Measurements from ENCODE around the gene KLF7. TPM values are rescaled to one million over a fixed set of nuclear protein-coding genes. Genes with fewer than 3 reads are reported as not detected.

Gene KLF7
- total RNA-seq, 1 experiment from 2014 or later: 17.1 TPM

DNA sequence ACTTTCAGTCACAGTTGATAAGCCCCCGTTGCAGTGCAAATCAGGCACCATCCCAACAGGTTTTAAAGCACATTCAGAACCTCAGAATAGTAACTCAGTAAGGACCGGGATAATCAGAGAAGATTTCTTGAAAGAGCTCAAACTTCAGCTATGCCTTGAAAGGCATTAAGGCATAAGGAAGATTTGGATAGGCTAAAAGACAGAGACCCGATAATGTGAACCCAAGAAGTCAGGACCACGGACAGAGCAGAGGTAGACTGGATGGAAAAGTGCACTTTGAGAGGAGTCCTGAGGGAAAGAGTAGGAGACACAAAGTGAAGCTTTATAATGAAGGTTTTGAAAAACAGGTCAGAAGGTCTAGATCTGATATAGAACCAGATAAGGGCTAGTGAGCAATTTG, 36.9 kb upstream of the KLF7 start:
- TF ChIP-seq TCF7L2 (IDR thresholded peaks at IDR 0.05; ENCODE audit: low read depth, low read length): no peak
- TF ChIP-seq, protein P1, sequence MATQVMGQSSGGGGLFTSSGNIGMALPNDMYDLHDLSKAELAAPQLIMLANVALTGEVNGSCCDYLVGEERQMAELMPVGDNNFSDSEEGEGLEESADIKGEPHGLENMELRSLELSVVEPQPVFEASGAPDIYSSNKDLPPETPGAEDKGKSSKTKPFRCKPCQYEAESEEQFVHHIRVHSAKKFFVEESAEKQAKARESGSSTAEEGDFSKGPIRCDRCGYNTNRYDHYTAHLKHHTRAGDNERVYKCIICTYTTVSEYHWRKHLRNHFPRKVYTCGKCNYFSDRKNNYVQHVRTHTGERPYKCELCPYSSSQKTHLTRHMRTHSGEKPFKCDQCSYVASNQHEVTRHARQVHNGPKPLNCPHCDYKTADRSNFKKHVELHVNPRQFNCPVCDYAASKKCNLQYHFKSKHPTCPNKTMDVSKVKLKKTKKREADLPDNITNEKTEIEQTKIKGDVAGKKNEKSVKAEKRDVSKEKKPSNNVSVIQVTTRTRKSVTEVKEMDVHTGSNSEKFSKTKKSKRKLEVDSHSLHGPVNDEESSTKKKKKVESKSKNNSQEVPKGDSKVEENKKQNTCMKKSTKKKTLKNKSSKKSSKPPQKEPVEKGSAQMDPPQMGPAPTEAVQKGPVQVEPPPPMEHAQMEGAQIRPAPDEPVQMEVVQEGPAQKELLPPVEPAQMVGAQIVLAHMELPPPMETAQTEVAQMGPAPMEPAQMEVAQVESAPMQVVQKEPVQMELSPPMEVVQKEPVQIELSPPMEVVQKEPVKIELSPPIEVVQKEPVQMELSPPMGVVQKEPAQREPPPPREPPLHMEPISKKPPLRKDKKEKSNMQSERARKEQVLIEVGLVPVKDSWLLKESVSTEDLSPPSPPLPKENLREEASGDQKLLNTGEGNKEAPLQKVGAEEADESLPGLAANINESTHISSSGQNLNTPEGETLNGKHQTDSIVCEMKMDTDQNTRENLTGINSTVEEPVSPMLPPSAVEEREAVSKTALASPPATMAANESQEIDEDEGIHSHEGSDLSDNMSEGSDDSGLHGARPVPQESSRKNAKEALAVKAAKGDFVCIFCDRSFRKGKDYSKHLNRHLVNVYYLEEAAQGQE (IDR thresholded peaks at IDR 0.05; ENCODE audit: insufficient read depth in 1 of 2, low read depth in 2 of 2, low read length in 1 of 2): peak; percentile 85 to 88
- H3K4me3 ChIP-seq (ENCODE audit: low read depth in 2 of 2, low read length in 2 of 2): no peak overlapping the region
- no peaks in the 10 kb centered on the region for H3K9me3 ChIP-seq (ENCODE audit: control insufficient read depth, insufficient read depth, low read depth, low read length)
- in situ Hi-C loops (cut with HindIII; ENCODE audit: low pct_unique_long_range_greater_than_20kb, low sequenced_read_pairs): no loop called here
- no peak for ATAC-seq
- ChIA-PET POLR2A (no interaction called here), CTCF (no interaction called here)
- H3K4me1 ChIP-seq (ENCODE audit: control insufficient read depth, insufficient read depth, low read length): no peaks in the 10 kb centered on the region
- no peaks in the 10 kb centered on the region for H3K27me3 ChIP-seq (ENCODE audit: control insufficient read depth, insufficient read depth, low read length)
- H3K36me3 ChIP-seq (ENCODE audit: control insufficient read depth, insufficient read depth, low read length): no peaks in the 10 kb centered on the region
- no TSS peak for BruUV-seq (replicated peaks)
- intact Hi-C loops (cut with micrococcal nuclease; ENCODE audit: unreplicated experiment): no loop called here
- H3K27ac ChIP-seq (ENCODE audit: low read length): no peak overlapping the region
- no peak for DNase-seq (ENCODE audit: low read depth, low spot score)

DNA sequence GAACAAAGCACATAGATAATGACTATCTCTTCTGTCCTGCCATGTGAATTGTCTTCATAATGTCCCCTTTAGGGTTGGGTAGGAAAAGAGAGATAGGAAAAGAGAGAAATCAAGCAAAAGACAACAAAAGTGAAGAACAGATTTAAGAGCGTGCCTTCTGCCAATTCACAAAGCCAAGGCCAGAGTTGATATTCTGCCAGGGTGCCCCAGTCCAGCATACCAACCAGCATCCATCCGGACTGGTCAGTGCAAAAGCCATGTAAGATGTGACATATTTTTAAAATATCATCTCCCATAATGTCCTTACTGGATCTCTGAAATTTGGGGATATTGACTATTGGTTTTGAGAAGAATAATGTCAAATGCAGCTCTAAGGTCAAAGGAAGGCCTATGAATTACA, 35.7 kb upstream of the KLF7 start:
- DNase-seq (ENCODE audit: low read depth, low spot score) (no peak), ATAC-seq (no peak)
- no peaks in the 10 kb centered on the region for H3K27me3 ChIP-seq (ENCODE audit: control insufficient read depth, insufficient read depth, low read length)
- ChIA-PET POLR2A (no interaction called here), CTCF (no interaction called here)
- in situ Hi-C loops (cut with HindIII; ENCODE audit: low pct_unique_long_range_greater_than_20kb, low sequenced_read_pairs) (no loop called here), intact Hi-C loops (cut with micrococcal nuclease; ENCODE audit: unreplicated experiment) (no loop called here)
- no peak overlapping the region for H3K27ac ChIP-seq (ENCODE audit: low read length)
- TF ChIP-seq TCF7L2 (IDR thresholded peaks at IDR 0.05; ENCODE audit: low read depth, low read length) (no peak), POLR2AphosphoS5 (IDR thresholded peaks at IDR 0.05; ENCODE audit: low read depth, low read length) (no peak), SIN3A (IDR thresholded peaks at IDR 0.05; ENCODE audit: borderline replicate concordance, insufficient read depth, low read depth, low read length) (no peak)
- TF ChIP-seq, protein P1 (IDR thresholded peaks at IDR 0.05; ENCODE audit: insufficient read depth in 1 of 2, low read depth in 2 of 2, low read length in 1 of 2): no peak
- TF ChIP-seq, protein P2, sequence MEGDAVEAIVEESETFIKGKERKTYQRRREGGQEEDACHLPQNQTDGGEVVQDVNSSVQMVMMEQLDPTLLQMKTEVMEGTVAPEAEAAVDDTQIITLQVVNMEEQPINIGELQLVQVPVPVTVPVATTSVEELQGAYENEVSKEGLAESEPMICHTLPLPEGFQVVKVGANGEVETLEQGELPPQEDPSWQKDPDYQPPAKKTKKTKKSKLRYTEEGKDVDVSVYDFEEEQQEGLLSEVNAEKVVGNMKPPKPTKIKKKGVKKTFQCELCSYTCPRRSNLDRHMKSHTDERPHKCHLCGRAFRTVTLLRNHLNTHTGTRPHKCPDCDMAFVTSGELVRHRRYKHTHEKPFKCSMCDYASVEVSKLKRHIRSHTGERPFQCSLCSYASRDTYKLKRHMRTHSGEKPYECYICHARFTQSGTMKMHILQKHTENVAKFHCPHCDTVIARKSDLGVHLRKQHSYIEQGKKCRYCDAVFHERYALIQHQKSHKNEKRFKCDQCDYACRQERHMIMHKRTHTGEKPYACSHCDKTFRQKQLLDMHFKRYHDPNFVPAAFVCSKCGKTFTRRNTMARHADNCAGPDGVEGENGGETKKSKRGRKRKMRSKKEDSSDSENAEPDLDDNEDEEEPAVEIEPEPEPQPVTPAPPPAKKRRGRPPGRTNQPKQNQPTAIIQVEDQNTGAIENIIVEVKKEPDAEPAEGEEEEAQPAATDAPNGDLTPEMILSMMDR (IDR thresholded peaks at IDR 0.05): no peak
- H3K4me3 ChIP-seq (ENCODE audit: low read depth in 2 of 2, low read length in 2 of 2): no peak overlapping the region
- no TSS peak for BruUV-seq (replicated peaks)
- H3K36me3 ChIP-seq (ENCODE audit: control insufficient read depth, insufficient read depth, low read length): no peaks in the 10 kb centered on the region
- H3K4me1 ChIP-seq (ENCODE audit: control insufficient read depth, insufficient read depth, low read length): no peaks in the 10 kb centered on the region
- H3K9me3 ChIP-seq (ENCODE audit: control insufficient read depth, insufficient read depth, low read depth, low read length): no peaks in the 10 kb centered on the region
